Left forelimb (tissue), 1 donor: ENCODE results near the gene KAT7.
"Not testable (repeated sequence)": the region's sequence is repeated elsewhere in the genome, so short reads cannot be mapped to it uniquely, and the experiment has no call there.

Source experiments
- DNase-seq: peaks from one replicate; pipeline ENCODE4 v3.0.0-alpha.2; 2018; ENCODE audit warnings: low spot score

KAT7 gene

DNA sequence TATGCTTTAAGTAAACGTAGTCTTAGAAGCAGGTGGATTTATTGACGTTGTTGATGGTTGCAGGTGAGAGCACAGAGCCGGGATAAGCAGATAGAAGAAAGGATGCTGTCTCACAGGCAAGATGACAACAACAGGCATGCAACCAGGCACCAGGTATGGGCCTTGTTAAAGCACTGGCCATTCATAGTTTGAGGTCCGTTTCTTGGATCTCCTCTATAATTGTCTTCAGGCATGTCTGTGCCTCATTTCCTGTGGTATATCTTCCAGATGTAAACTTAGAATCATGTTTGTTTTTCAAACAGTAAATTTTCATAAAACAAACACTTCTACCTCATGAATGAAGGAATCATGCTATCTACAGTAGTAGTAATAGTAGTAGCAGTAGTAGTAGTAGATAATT, 20.6 kb downstream of the KAT7 start:
- no peak for DNase-seq

DNA sequence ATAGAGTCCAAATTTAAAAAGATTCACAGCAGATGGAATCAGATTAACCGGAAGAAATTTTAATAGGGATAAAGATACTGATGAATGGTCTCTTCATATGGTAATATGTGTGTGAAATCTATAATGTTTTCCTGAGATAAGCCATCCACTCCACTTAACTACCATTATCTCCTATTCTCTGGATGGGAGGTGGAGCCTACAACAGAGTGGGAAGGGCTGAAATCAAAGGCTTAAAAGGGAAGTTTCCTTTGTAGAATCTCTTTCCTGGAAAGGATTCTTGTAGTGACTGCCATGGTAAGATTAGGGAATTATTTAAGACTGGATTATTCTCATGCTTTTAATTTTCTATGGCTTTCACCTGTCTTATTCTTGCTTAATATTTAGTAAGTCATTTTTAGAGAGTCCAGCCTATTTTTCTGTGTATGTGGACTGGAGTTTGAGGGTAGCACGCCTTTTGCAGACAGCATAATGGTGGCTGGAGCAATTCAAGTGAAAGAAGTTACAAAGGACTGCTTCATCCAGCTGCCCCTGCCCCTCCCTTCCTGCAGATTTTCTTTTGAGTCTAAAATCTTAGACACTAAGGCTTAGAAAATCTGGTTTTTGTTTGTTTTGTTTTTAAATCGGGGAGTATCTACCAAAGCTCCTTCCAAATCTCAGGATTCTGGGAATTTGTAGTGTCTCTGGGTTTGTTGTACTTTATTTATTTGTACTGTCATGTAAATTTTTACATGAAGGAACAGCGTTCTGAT, 26.5 kb downstream of the KAT7 start:
- DNase-seq = no peak

DNA sequence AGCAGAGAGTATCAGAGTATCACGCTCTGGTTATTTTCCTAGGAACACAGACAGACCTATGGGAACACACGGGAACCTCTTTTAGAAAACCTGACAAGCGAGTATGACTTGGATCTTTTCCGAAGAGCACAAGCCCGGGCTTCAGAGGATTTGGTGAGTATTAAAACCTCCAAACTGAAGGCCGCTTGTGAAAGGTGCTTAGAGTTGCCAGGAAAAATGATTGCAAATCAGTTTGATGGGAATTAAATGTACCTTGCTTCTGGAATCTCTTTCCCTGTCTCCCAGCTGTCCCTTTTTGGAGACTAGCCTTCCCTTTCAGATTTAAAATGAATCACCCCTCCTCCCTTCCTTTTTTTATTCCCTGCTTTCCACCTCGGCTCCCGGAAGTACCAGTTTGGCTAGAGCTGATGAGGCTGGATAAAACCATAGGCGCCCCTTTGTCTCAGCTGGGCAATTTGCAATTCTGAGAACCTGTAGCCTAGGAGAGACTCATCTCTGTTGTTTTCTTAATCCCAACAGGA, 27.3 kb downstream of the KAT7 start:
- DNase-seq = no peak

DNA sequence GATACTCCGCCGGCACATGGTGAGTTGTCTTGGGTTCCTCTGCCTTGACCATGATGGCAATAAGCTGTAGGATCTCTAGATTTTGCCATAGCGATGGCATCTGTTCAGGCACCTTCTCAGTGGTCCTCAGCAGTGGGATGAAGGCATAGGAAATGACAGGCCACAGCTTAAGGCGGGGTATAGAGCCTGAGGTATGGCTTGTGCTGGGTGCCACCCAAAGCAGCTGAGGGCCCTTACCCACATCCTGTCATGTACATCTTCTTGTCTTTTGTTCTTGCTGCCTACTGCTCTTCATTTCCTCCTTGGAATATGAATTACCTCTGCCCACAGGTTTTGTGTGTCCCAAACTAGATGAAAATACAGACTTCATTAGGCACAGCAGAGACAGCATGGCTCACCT, 29.5 kb downstream of the KAT7 start:
- DNase-seq = no peak

DNA sequence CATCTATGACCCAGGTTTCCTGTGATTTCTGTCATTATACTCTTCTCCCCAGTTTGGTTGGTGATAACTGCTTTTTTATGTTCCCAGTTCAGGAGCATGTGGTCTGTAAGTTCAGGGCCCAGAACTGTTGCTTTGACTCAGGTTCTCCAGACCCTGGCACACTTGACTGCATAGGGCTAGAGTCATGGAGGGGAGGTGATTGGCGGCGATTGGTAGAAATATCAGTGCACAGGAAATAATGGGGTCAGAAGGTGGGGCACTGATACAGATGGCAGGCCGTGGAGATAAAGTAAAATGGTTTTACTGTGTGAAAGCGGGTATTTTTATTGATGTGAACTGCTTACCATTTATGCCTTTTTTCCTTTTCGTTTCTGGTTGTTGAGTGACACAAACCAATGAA, 30.7 kb downstream of the KAT7 start:
- DNase-seq = no peak

DNA sequence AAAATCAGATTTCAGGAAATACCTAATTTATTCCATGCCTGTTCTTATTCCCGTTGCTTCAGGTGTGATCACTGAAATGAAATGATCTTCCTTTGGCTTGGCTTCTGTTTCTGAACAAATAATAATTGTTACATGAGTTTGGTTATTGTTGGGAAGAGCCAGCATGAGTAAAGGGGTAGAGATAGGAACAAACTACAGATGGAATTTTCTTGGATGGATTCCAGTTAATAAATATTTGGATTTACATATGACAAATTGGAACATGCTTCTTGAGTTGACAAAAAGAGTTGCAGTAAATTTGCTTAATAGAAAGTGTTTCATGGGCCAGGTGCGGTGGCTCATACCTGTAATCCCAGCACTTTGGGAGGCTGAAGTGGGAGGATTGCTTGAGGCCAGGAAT, 31.2 kb downstream of the KAT7 start:
- no peak for DNase-seq

DNA sequence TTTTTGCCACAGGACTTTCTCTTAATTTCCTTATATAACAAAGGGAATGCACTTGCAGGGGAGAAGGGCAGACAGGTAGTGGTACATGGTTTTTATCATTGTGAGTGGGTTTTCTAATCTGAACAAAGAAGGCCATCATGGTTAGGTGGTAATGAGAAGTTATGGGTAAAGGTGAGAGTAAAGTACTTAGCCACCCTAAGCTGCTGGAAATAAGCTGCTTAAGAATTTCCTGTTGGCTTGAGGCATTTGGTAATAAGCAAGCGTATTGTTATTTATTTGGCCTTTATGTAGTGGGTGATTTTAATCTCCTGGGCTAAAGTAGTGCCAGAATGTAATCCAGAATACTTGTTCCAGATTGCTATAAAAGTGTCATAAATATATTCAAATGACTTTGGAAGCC, 32.3 kb downstream of the KAT7 start:
- DNase-seq = no peak

DNA sequence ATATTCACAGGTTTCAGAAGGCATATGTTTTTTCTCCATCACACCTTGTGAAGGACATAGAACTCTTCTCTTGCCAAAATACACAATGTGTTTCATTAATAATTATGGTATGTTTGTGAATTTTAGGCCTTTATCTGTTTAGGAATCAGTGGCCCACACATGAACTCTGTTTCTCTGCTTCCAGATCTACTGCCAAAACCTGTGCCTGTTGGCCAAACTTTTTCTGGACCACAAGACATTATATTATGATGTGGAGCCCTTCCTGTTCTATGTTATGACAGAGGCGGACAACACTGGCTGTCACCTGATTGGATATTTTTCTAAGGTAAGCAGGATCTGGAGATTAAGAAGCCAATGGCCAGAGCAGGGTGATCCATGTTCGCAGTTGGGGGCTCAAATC, 33.0 kb downstream of the KAT7 start:
- DNase-seq = no peak

DNA sequence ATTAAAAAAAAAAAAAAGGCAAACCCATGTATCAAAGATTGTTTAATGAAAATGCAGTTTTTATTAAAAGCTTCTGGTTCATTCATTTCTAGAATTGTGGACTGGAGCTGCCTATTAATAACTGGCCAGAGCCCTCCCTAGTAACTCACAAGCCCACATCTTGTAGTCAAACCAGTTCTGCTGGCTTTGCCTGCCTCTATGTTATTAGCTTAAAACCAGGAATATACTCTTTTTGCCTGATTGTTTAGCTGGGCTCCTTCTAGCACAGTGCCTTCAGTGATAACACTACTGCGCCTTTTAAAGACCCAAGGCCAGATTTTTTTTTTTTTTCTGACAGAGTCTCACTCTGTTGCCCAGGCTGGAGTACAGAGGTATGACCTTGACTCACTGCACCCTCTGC, 33.4 kb downstream of the KAT7 start:
- DNase-seq = no peak

DNA sequence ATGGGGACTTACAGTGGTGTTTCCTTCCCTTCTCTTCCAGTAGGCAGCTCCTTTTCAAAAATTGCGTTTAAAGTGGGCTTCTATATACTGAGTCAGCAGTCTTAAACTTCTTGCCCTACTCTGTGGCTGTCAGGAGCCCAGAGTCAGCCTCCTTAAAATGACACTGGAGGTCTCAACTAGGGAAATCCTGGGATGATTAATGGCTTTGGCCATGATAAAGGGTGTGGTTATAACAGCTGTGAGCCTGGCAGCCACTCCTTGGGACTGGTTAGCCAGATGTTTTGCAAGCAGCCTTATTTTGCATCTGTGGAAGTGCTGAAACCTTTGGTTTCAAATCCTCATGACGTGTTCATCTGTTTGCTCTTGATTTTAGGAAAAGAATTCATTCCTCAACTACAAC, 34.3 kb downstream of the KAT7 start:
- no peak for DNase-seq

DNA sequence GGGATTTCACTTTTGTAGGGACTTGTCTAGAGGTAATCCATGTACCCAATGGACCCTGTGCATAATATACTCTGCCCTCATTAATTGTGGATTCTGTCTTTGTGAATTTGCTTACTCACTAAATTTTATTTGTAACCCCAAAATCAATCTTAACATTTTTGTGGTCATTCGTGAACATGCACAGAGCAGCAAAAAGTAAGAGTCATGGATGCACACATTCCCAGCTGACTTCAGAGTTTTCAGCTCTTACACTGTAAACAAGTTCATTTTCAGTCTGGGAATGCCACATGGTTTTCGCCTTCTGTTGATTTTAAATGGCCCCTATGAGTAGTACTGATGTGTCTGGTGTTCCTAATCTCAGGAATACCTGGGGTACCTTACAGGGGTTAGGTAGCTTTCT, 35.1 kb downstream of the KAT7 start:
- DNase-seq = no peak

DNA sequence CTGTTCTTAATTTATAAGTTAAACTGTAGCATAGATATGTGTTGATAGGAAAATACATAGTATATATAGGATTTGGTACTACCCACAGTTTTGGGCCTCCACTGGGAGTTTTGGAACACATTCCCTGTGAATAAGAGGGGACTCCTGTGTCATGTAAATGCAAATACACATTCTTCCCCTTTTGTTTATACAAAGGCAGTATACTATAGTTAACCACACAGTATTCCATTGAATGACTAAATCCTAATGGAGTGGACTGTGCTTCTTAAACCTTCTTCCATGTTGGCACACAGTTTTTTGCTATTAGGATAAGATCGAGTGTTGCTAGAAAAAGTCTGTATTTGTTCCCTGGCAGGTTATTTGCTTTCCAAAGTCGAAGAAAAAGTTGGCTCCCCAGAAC, 37.2 kb downstream of the KAT7 start:
- no peak for DNase-seq

DNA sequence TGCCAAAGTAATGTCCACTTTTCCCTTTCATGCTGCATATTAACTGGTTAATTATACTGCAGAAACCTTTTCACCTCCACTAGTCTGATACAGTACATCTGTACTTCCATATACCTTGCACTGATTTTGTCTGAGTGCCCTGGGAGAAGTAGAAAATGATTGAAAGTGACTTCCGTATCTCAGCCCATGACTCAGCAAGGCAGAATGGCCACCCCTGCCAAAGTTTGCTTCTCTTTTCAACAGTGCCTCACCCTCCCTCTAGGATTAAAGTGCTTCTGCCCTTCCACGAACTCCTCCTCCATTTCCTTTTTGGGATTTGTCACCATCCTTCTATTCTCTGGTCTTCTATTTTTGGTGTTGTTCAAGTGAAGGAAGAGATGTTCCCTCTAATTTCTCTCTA, 39.8 kb downstream of the KAT7 start:
- not testable (repeated sequence) for DNase-seq

DNA sequence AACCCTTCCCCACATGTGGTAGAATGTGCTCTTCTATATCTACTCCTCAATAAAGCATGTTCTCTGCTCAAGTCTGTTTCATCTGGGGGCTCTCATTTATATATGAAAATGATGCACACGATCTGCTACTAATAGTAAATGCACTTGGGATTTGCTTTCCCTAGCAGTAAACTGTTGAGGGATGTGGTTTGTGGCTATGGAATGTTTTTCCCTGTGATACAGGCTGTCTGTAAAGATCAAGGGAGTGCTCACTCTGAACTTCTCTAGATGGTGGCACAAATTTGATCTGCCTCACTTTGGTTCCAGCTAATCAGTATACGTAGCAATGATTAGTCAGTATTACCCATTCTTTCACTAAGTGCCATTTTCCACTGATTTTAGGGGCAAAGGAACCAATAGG, 40.5 kb downstream of the KAT7 start:
- no peak for DNase-seq

DNA sequence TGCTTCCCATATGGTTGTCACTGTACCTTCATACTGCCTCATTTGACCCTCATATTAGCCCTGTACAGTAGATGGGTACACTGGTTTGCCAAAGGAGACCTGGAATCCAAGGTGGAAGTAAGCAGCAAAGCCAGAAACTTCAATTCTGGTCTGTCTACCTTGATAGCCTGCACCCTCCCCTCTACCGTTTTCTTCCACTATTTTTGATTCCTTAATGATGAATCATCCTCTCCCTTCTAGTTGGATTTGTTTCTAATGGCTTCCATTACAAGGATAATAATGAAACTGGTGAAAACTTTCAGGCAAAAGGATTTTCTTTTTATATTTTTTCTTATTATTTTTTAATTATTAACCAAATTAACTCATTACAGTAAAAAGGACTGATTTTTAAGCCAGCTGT, 42.1 kb downstream of the KAT7 start:
- no peak for DNase-seq

DNA sequence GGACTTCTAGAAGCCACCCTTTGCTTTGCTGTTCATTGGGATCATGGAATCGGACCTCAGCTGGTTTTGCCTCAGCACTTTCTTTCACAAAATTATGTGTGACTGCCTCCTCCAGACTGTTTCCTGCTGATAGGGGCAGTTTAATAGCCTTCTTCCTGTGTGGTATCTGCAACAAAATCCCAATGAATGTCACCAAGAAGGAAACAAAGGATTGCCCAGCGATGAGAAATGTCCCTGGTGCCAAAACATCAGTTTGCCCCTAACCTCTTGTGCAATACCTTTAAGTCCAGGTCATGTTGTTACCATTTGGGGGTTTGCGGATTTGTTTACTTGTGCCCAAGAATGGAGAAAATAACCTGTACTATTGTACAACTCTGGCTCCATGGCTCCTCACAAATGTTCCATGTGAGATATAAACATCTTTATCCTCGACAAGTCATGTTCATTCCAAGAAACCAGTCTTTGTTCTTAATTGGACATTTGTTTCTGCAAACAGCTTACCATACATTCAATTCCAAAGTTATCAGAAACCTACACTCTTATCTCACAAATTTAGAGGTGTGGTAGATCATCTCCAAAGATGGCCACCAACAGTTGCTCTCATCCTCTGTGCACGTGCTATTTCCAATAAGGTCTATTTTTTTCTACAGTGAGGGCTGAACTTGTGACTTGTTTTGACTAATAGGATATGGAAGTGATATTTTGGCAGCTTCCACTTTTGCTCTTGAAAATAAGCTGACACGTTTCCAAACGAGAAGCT, 44.5 kb downstream of the KAT7 start:
- DNase-seq = no peak

DNA sequence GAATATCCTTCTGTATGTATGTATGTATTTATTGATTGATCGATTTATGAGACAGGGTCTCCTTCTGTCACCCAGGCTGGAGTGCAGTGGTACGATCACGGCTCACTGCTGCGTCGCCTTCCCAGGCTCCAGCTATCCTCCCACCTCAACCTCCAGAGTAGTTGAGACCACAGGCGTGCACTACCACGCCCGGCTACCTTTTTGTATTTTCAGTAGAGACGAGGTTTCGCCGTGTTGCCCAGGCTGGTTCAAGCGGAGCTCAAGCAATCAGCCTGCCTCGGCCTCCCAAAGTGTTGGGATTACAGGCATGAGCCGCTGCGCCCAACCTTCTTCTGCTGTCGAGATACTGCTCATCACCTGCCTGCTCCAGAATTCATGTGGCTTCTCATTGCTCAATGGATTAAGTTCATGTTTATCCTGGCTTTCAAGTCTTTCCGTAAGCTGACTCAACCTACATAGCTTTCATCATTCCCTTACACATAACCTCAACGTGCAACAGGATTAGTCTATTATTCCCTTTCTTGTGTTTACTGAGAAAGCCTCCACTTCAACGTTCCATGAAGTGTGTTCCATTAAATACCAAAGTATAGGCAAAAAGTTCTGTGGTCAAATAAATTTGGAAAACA, 45.8 kb downstream of the KAT7 start:
- no peak for DNase-seq

DNA sequence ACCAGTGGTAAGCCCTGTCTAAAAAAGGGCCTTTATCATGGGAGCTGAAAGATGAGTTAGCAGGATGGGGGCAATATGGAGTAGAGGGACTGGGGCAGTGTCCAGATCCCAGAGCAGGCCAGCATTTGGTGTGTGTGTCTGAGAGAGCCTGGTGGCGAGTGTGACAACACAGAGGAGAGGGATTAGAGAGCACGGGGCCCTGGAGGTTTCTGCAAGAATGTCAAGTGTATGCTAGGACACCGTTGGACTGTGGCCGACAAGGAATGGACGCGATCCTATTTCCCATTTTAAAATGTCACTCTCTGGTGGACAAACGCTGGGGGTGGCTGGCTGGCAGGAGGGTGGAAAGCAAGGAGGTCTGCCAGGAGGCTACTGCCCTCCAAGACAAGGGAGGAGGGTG, 47.0 kb downstream of the KAT7 start:
- DNase-seq = no peak

DNA sequence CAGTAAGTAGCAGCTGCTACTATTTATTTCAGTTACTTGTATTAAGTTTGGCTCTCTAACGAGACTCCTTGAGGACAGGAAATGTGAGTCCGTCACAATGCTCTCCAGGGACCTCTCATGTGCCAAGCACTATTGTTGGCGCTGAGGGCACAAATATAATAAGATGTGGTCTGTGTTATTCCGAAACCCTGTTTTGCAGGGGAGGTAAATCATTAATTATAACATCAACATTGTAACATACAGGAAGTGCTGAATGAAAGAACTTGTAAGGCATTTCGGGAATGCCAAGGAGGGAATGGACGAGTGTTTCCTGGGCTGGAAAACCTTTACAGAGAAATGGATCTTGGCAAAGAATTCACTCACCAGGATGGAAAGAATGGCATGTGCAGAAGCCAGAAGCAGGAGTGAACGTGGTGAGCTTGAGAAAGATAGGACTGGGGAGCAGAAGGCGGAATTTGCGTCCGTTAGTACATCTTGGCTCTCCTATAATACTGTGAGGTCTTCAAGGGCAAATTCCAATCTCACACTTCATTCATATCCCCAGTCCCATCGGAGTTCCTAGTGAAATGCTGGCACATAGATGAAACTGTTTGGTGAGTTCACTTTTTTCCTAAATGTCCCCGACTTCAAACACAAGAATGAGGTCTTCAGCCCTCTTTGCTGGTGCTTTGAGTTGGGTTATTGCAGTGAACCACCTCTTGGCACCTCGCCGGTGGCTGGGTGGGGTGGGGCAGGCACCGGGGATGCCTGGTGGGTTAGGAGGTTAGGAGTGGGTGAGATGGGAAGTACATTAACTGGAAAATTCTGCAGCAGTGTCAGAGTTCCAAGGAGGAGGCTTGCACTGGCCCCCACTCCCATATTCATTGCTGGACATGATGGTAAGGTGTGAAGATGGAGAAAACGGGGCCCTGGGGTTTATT, 47.9 kb downstream of the KAT7 start:
- DNase-seq = no peak

DNA sequence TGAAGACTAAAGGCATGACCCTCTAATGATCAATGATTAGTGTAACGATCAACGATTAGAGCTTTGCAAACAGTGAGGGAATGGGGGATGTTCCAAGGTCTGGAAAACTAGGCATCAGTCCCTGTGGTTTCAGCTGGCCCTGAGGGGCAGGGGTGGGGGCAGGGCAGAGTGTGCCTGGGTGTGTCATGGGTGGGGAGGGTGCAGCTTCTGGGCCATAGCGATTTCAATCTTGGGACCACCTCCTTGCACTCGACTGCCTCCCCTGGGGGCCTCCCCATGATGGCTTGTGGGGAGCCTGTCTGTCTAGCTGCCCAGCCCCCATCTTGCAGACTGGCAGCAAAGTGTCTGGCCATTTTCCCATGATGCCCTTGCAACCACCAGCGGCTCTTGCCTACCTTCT, 51.0 kb downstream of the KAT7 start:
- no peak for DNase-seq

DNA sequence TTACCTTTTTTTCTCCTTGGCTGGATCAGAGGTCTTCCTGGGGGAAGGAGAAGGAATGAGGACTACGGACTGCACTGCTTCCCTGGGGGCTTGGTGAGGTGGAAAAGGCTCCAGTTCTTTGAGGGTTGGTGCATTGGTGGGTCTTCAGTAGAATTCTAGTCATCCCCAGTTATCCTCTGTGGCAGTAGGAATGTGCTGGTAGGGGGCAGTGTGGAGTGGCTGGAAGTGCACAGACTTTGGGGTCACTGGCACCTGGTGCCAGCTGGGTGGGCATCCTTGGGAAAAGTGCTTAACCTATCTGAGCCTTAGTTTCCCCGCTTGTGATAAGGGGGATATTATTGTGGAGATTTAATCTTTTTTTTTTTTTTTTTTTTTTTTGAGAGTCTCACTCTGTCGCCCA, 53.1 kb downstream of the KAT7 start:
- DNase-seq = no peak

DNA sequence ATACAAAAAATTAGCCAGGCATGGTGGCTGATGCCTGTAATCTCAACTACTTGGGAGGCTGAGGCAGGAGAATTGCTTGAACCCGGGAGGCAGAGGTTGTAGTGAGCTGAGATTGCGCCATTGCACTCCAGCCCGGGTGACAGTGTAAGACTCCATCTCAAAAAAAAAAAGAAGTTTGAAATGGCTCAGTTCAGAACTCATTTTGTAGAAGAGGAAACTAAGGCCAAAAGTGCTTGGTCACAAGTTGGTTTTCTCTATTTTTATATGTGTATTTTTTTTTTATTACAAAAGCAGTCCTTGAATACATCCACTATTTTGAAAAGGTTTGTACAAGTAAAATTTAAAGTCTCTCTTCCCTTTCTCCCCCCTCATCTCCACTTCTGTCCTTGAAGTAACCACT, 53.9 kb downstream of the KAT7 start:
- no peak for DNase-seq
